Mesenchymal stem cell (in vitro differentiated cells and primary cell): Measurements from ENCODE around the gene DLGAP1.
"Not testable (repeated sequence)": the region's sequence is repeated elsewhere in the genome, so short reads cannot be mapped to it uniquely, and the experiment has no call there.

Experiments
- DNase-seq: peaks from one replicate; pipeline ENCODE4 v3.0.0-alpha.2; 2013
- H2AFZ ChIP-seq: one replicate; pipeline ENCODE4 v1.6.1; 2013; ENCODE audit warnings: low read depth, mild to moderate bottlenecking, control low read depth, inconsistent platforms, low read length, moderate library complexity
- H2AK5ac ChIP-seq: 2 replicates; pipeline ENCODE4 v1.6.1; 2013; ENCODE audit warnings: low read length, moderate library complexity, mild to moderate bottlenecking, inconsistent platforms; ENCODE audit not compliant: severe bottlenecking
- H2BK120ac ChIP-seq: one replicate; pipeline ENCODE4 v1.6.1; 2013; ENCODE audit warnings: low read depth, mild to moderate bottlenecking, inconsistent platforms, low read length, moderate library complexity
- H2BK12ac ChIP-seq, 2 experiments: one replicate each; pipeline ENCODE4 v1.6.1; 2013; ENCODE audit warnings: inconsistent platforms in 2 of 2, low read length in 2 of 2, mild to moderate bottlenecking in 2 of 2, moderate library complexity in 2 of 2, control low read depth in 1 of 2
- H2BK15ac ChIP-seq: one replicate; pipeline ENCODE4 v1.6.1; 2013; ENCODE audit warnings: mild to moderate bottlenecking, low read depth, inconsistent platforms; ENCODE audit not compliant: poor library complexity, severe bottlenecking
- H2BK5ac ChIP-seq: 2 replicates; pipeline ENCODE4 v1.6.1; 2013; ENCODE audit warnings: low read depth, mild to moderate bottlenecking, low read length, control low read depth, inconsistent platforms; ENCODE audit not compliant: poor library complexity, severe bottlenecking
- H3K14ac ChIP-seq, 2 experiments: one replicate each; pipeline ENCODE4 v1.6.1; 2013; ENCODE audit warnings: inconsistent platforms in 2 of 2, low read length in 2 of 2, control low read depth in 1 of 2, mild to moderate bottlenecking in 1 of 2, moderate library complexity in 1 of 2
- H3K18ac ChIP-seq, 2 experiments: one replicate each; pipeline ENCODE4 v1.6.1; 2013; ENCODE audit warnings: inconsistent platforms in 2 of 2, low read length in 2 of 2, control low read depth in 1 of 2, low read depth in 1 of 2, mild to moderate bottlenecking in 1 of 2
- H3K23ac ChIP-seq, 2 experiments: one replicate each; pipeline ENCODE4 v1.6.1; 2013; ENCODE audit warnings: inconsistent platforms in 2 of 2, low read length in 2 of 2, mild to moderate bottlenecking in 2 of 2, moderate library complexity in 2 of 2, control low read depth in 1 of 2
- H3K27ac ChIP-seq: 2 replicates; pipeline ENCODE4 v1.5.1; 2013; ENCODE audit warnings: mild to moderate bottlenecking, moderate library complexity, low read length, control low read depth, inconsistent platforms; ENCODE audit not compliant: poor library complexity, severe bottlenecking
- H3K27me3 ChIP-seq, 2 experiments: 2 replicates each; pipeline versions ENCODE4 v1.6.1 to v1.7.0; 2013; ENCODE audit warnings: low read length in 2 of 2, mild to moderate bottlenecking in 2 of 2, moderate library complexity in 2 of 2, control low read depth in 1 of 2, inconsistent platforms in 1 of 2; ENCODE audit not compliant: control insufficient read depth in 1 of 2, insufficient read depth in 1 of 2
- H3K36me3 ChIP-seq, 2 experiments: 2 replicates each; pipeline versions ENCODE4 v1.6.1 to v1.7.0; 2013; ENCODE audit warnings: low read length in 2 of 2, control low read depth in 1 of 2, inconsistent platforms in 1 of 2, low read depth in 1 of 2, mild to moderate bottlenecking in 1 of 2; ENCODE audit not compliant: insufficient read depth in 2 of 2, control insufficient read depth in 1 of 2
- H3K4ac ChIP-seq, 2 experiments: one replicate each; pipeline ENCODE4 v1.6.1; 2013; ENCODE audit warnings: inconsistent platforms in 2 of 2, low read length in 2 of 2, mild to moderate bottlenecking in 2 of 2, moderate library complexity in 2 of 2, control low read depth in 1 of 2, low read depth in 1 of 2
- H3K4me1 ChIP-seq: 2 replicates; pipeline ENCODE4 v1.6.1; 2013; ENCODE audit warnings: low read depth, low read length, control low read depth; ENCODE audit not compliant: control insufficient read depth, insufficient read depth
- H3K4me2 ChIP-seq: 2 replicates; pipeline ENCODE4 v1.6.1; 2013; ENCODE audit warnings: low read length, mild to moderate bottlenecking, inconsistent platforms; ENCODE audit not compliant: poor library complexity, severe bottlenecking
- H3K4me3 ChIP-seq, 2 experiments: 2 replicates each; pipeline versions ENCODE4 v1.5.1 to v1.7.0; 2013; ENCODE audit warnings: low read length in 2 of 2, mild to moderate bottlenecking in 2 of 2, control low read depth in 1 of 2, low read depth in 1 of 2; ENCODE audit not compliant: insufficient read depth in 1 of 2
- H3K79me1 ChIP-seq: replicated peaks from 2 replicates; pipeline ENCODE4 v1.6.1; 2013; ENCODE audit warnings: mild to moderate bottlenecking, control low read depth, low read length, inconsistent platforms; ENCODE audit not compliant: poor library complexity, severe bottlenecking
- H3K9ac ChIP-seq: 2 replicates; pipeline ENCODE4 v1.7.0; 2013; ENCODE audit warnings: mild to moderate bottlenecking, low read length, moderate library complexity
- H3K9me3 ChIP-seq: 2 replicates; pipeline ENCODE4 v1.7.0; 2013; ENCODE audit warnings: mild to moderate bottlenecking, low read length; ENCODE audit not compliant: control insufficient read depth
- H4K8ac ChIP-seq: one replicate; pipeline ENCODE4 v1.6.1; 2013; ENCODE audit warnings: inconsistent platforms, mild to moderate bottlenecking, low read length, moderate library complexity
- H4K91ac ChIP-seq: one replicate; pipeline ENCODE4 v1.6.1; 2013; ENCODE audit warnings: mild to moderate bottlenecking, low read length, inconsistent platforms
- WGBS: methylation state at CpG from one replicate; pipeline ENCODE4 v1.1.7; 2013; ENCODE audit warnings: mixed read lengths; 5-methylcytosine and 5-hydroxymethylcytosine counted together

DLGAP1 gene

GRCh38 chr18:4034815-4035214 lies 420.3 kb downstream of the DLGAP1 start:
- not testable (repeated sequence) for H3K14ac ChIP-seq, H3K4me3 ChIP-seq, H3K18ac ChIP-seq, H4K8ac ChIP-seq, DNase-seq, H2BK15ac ChIP-seq, H3K23ac ChIP-seq, H2BK12ac ChIP-seq, H3K4ac ChIP-seq, H2AFZ ChIP-seq, H2BK120ac ChIP-seq, H2AK5ac ChIP-seq, H3K27ac ChIP-seq, H2BK5ac ChIP-seq, H3K4me1 ChIP-seq, H3K79me1 ChIP-seq, H4K91ac ChIP-seq, H3K9me3 ChIP-seq, H3K4me2 ChIP-seq, H3K36me3 ChIP-seq, H3K9ac ChIP-seq
- H3K27me3 ChIP-seq, result peaks cover 0 to 20% of the 10 kb centered on the region in 2 experiments
- WGBS, result 95% methylated on average over 4 of the region's 4 CpGs

- Histone ChIP-seq H3K4me3 (no peak overlapping the region), H3K27me3 (no peaks in the 10 kb centered on the region), H2BK15ac (no peak overlapping the region), H3K23ac (no peak overlapping the region), H3K4me1 (no peaks in the 10 kb centered on the region), H2BK12ac (no peak overlapping the region), H3K4ac (no peak overlapping the region), H3K79me1 (no peaks in the 10 kb centered on the region), H2BK120ac (no peak overlapping the region), H2AK5ac (no peak overlapping the region), H3K9me3 (no peaks in the 10 kb centered on the region), H2BK5ac (no peak overlapping the region), H3K4me2 (no peak overlapping the region), H2AFZ (no peak overlapping the region), H3K18ac (no peak overlapping the region), H3K36me3 (no peaks in the 10 kb centered on the region), H4K8ac (no peak overlapping the region), H3K9ac (no peak overlapping the region), H3K14ac (no peak overlapping the region), H3K27ac (no peak overlapping the region), H4K91ac (no peak overlapping the region)
- DNase-seq, result no peak
- WGBS, result 93% methylated on average over 1 of the region's 1 CpG
These were observed 428.6 kb downstream of the DLGAP1 start for GRCh38 chr18:4026542-4026941.

- Histone ChIP-seq H4K91ac (no peak overlapping the region), H4K8ac (no peak overlapping the region), H3K9me3 (no peaks in the 10 kb centered on the region), H3K79me1 (no peaks in the 10 kb centered on the region), H3K14ac (no peak overlapping the region), H3K4ac (no peak overlapping the region), H3K23ac (no peak overlapping the region), H3K36me3 (no peaks in the 10 kb centered on the region), H3K4me1 (no peaks in the 10 kb centered on the region), H3K9ac (no peak overlapping the region), H2AFZ (no peak overlapping the region), H2BK120ac (no peak overlapping the region), H2BK15ac (no peak overlapping the region), H3K27ac (no peak overlapping the region), H2AK5ac (no peak overlapping the region), H2BK5ac (no peak overlapping the region), H3K4me3 (no peak overlapping the region), H2BK12ac (no peak overlapping the region), H3K4me2 (no peak overlapping the region), H3K27me3 (peaks cover 0 to 3% of the 10 kb centered on the region in 2 experiments), H3K18ac (no peak overlapping the region)
- DNase-seq, result no peak
- 70% methylated on average over 2 of the region's 2 CpGs for WGBS
These were observed 430.4 kb downstream of the DLGAP1 start for GRCh38 chr18:4024702-4025101.

- H2BK15ac ChIP-seq, H3K27ac ChIP-seq, H3K14ac ChIP-seq, H3K4me3 ChIP-seq, H3K79me1 ChIP-seq, H2BK12ac ChIP-seq, H3K18ac ChIP-seq, H3K36me3 ChIP-seq, H3K4ac ChIP-seq, H3K9ac ChIP-seq, H2BK5ac ChIP-seq, H3K4me1 ChIP-seq, H3K9me3 ChIP-seq, H3K27me3 ChIP-seq, H2AFZ ChIP-seq, H3K23ac ChIP-seq, H2AK5ac ChIP-seq, H2BK120ac ChIP-seq, H4K8ac ChIP-seq, H3K4me2 ChIP-seq, DNase-seq, H4K91ac ChIP-seq: not testable (repeated sequence)
- no CpG with 5 or more reads among the region's 1 CpG for WGBS
These were observed 432.4 kb downstream of the DLGAP1 start for GRCh38 chr18:4022749-4023148.
